Stimulated activated CD8-positive, alpha-beta memory T cell treated with anti-CD3 and anti-CD28 coated beads, Interleukin-15, amount 100 ng/mL, for 24 hours (primary cell): ENCODE measurements around the gene CLEC4G.
"Not testable (repeated sequence)": the region's sequence is repeated elsewhere in the genome, so short reads cannot be mapped to it uniquely, and the experiment has no call there.

Experiments
- DNase-seq: peaks from one replicate; pipeline ENCODE4 v3.0.0-alpha.2; 2020; ENCODE audit warnings: low read depth

Gene CLEC4G

DNA sequence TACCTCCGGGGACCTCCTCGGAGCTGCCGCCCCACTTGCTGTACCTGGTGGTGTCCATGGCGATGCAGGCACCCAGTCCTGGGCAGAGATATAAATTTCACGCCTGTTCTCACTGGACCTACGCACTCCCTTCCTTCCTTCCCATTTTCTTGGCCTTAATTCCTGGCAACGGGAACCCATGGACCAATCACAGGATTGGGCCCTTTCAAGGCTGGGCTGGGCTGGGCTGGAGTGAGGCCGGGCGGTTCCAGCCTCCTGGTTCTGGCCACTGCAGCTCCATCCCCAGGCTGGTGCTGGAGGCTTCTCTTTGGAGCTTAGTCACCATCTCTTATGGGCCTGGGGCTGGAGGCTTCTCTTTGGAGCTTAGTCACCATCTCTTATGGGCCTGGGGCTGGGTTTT, at the start of gene CLEC4G:
Gene CLEC4G (minus strand): TSS at position 66 of the 400 bp plus-strand sequence. CDS start 8 bp downstream, at position 58.
- no peak for DNase-seq

GRCh38 chr19:7781157-7781556, 49.2 kb upstream of the CLEC4G start:
- DNase-seq, result no peak

- DNase-seq, result no peak
Measured at GRCh38 chr19:7779631-7780486, 47.9 kb upstream of the CLEC4G start.

- no peak for DNase-seq
Measured at GRCh38 chr19:7778081-7778480, 46.2 kb upstream of the CLEC4G start.

GRCh38 chr19:7775761-7776160, 43.9 kb upstream of the CLEC4G start:
- no peak for DNase-seq

GRCh38 chr19:7773841-7774240, 41.9 kb upstream of the CLEC4G start:
- DNase-seq, result no peak

DNA sequence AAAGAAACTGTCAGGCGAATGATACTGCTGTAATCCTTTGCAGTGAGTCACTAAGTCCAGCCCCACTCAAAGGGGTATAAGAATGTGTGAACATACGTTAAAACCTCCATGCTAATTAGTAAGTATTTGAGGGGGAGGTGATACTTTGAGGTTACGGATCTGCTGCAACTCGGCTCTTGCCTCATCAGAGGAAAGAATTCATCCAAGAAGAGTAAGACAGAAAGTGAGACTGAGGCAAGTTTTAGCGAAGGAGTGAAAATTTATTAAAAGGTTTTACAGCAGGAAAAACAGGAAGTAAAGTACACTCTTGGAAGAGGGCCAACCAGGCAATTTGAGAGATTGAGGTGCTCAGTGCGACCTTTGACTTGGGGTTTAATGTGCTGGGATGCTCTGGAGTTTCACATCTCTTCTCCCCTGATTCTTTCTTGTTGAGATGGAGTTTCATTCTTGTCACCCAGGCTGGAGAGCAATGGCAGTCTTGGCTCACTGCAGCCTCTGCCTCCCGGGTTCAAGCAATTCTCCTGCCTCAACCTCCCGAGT, 40.9 kb upstream of the CLEC4G start:
- no peak for DNase-seq

GRCh38 chr19:7771072-7771471, 39.2 kb upstream of the CLEC4G start:
- DNase-seq, result no peak

DNA sequence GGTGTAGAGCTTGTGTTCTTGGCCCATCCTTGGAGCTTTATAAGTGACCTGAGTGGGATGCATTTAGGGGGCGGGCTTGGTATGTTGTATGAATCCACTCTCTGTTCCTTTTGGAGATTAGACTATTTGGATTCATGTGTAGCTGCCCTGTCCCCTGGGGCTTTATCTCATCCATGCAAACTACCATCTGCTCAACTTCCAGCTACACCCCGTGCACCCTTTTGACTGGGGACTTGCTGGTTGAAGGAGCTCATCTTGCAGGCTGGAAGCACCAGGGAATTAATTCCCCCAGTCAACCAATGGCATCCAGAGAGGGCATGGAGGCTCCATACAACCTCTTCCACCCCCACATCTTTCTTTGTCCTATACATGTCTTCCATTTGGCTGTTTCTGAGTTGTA, 37.3 kb upstream of the CLEC4G start:
- DNase-seq, result no peak

- DNase-seq, result no peak
Measured at GRCh38 chr19:7767487-7767886, 35.6 kb upstream of the CLEC4G start.

DNA sequence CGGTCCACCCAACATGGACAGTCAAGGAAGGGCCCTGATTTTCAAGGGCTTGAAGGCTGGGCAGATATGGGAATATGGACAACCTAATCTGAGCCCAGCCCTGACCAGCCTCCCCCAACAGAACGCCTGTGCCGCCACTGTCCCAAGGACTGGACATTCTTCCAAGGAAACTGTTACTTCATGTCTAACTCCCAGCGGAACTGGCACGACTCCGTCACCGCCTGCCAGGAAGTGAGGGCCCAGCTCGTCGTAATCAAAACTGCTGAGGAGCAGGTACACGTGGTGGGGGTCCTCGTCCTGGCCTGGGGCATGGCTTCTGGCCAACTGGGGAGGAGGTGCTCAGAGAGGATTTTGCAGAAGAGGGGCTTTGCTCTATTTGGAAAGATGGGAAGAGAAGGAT, 34.6 kb upstream of the CLEC4G start:
- no peak for DNase-seq

- DNase-seq, result not testable (repeated sequence)
Measured at GRCh38 chr19:7765043-7765442, 33.1 kb upstream of the CLEC4G start.

DNA sequence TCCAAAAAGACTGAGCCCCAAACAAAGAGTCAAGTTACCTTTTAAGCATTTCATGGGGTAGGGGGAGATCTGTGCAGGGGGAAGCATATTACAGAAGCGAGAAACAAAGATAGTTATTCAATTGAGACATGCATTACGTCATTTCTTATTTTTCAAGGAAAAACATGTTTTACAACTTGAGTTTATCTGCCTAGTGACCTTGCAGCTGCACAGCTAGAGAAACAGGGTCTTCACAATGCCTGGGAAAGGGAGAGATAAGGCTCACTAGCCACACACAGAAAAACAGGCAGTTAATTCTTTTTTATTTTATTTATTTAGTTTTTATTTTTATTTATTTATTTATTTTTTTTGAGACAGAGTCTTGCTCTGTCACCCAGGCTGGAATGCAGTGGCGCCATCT, 32.2 kb upstream of the CLEC4G start:
- not testable (repeated sequence) for DNase-seq

- DNase-seq, result no peak
Measured at GRCh38 chr19:7763696-7764095, 31.8 kb upstream of the CLEC4G start.

DNA sequence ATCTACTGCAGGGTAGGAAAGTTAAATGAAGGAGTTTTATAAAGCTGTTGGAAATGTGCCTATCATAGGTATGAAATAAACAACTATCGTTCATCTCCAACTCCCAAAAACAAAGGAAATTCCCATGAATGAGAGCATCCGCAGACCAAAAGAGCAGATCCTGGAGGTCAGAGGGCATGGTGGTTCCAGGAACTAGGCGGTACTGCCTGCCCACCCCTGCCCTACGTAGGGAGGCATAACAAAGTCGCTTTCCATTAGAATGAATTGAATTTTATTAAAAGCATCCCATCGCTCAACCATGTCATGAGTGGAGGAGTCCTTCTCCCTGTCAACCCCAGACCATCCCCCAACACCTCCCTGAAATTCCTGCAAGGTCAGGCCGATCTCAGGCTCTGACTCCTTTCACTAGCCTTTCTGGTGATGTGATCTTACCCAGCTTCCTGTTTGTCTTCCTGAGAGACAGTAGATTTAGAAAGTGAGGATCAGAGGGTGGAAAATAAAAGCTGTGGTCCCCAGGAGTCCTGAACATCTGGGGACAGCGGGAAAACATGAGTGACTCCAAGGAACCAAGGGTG, 30.9 kb upstream of the CLEC4G start, which contains the start of gene CLEC4M:
Gene CLEC4M (plus strand): TSS at position 525 of the 575 bp plus-strand sequence. CDS start 24 bp downstream, at position 549.
- DNase-seq, result no peak

- no peak for DNase-seq
Measured at GRCh38 chr19:7759156-7759555, 27.2 kb upstream of the CLEC4G start.

DNA sequence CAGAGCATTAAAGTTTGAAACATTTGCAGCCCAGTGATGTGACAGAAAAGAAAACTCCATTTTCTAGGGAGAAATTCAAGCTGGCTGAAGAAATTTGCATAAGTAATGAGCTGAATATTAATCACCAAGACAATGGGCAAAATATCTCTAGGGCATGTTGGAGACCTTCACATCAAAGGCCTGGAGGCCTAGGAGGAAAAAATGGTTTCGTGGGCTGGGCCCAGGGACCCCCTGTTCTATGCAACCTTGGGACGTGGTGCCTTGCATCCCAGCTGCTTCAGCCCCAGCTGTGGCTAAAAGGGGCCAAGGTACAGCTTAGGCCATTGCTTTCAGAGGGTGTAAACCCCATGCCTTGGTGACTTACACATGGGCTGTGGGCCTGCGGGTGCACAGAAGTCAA, 25.4 kb upstream of the CLEC4G start:
- no peak for DNase-seq

DNA sequence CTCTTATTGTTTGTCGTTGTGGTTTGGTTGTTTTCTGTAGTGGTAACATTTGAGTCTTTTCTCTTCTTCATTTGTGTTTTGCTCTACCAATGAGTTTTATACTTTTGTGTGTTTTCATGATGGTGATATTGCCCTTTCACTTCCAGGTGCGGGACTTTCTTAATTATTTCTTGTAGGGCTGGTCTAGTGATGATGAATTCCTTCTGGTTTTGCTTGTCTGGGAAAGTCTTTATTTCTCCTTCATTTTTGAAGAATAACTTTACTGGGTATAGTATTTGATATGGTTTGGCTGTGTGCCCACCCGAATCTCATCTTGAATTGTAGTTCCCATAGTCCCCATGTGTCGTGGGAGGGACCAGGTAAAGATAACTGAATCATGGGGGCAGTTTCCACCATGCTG, 24.3 kb upstream of the CLEC4G start:
- DNase-seq, result no peak

DNA sequence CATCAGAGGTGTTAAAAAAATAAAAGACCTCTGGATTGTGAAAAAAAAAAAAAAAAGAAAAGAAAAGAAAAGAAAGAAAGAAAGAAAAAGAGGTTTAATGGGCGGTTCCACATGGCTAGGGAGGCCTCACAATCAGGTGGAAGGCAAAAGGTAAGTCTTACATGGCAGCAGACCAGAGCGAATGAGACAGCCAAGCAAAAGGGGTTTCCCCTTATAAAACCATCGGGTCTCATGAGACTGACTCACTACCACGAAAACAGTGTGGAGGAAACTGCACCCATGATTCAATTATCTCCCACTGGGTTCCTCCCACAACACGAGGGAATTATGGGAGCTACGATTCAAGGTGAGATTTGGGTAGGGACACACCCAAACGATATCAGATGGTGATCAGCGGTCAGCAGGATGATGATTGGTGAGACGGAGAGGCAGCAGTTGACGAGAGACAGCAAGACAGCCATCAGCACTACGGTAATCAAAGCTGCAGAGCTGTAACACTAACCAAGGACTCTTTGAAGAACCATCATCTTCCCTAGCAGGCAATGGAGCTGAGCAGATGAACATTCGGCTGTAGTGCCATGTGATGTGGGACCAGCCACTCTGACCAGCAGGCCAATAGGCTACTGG, 19.4 kb upstream of the CLEC4G start:
- DNase-seq, result no peak

DNA sequence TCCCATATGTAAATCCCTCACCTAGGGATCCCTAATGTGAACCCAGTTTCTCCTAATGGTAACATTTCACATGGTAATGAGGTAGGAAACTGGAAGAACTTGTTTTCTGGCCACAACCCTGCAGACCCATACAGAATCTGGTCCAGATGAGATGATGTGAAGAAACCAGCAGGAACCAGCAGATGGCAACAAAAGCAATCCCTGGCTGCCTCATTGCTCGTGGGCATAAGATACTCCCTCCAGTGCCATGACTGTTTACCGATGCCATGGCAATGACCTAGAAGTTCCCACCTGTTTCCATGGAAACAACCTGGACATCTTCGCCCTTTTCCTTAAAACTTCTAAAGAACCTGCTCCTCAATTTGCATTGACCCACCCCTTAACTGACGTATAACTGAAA, 16.8 kb upstream of the CLEC4G start:
- no peak for DNase-seq

- DNase-seq, result no peak
Measured at GRCh38 chr19:7748171-7748570, 16.3 kb upstream of the CLEC4G start.

- DNase-seq, result no peak
Measured at GRCh38 chr19:7746903-7747884, 15.3 kb upstream of the CLEC4G start, which contains the start of gene CD209. Gene CD209 (minus strand): TSS chr19:7747534. CDS start chr19:7747511, 23 bp downstream.
